Measurements from ENCODE around the gene TMTC1.

DNA sequence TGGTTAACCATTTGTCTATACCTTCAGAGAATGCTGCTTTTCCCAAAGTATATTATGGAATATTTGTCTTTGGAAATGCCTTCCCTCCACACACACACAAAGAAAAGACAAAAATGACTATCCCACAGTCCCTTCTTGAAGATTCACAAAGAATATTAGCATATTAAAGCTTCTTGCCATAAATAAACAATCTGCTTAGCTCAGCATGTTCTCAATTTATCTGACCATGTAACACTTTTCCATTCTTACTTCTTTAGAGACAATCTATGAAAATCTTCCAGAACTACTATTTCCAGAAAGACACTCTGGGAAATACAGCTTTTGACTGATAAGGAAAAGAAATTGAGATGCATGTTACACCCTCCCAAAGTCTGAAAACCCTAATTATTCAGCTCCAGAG, 227.4 kb downstream of the TMTC1 start:
- TF ChIP-seq, protein P1, sequence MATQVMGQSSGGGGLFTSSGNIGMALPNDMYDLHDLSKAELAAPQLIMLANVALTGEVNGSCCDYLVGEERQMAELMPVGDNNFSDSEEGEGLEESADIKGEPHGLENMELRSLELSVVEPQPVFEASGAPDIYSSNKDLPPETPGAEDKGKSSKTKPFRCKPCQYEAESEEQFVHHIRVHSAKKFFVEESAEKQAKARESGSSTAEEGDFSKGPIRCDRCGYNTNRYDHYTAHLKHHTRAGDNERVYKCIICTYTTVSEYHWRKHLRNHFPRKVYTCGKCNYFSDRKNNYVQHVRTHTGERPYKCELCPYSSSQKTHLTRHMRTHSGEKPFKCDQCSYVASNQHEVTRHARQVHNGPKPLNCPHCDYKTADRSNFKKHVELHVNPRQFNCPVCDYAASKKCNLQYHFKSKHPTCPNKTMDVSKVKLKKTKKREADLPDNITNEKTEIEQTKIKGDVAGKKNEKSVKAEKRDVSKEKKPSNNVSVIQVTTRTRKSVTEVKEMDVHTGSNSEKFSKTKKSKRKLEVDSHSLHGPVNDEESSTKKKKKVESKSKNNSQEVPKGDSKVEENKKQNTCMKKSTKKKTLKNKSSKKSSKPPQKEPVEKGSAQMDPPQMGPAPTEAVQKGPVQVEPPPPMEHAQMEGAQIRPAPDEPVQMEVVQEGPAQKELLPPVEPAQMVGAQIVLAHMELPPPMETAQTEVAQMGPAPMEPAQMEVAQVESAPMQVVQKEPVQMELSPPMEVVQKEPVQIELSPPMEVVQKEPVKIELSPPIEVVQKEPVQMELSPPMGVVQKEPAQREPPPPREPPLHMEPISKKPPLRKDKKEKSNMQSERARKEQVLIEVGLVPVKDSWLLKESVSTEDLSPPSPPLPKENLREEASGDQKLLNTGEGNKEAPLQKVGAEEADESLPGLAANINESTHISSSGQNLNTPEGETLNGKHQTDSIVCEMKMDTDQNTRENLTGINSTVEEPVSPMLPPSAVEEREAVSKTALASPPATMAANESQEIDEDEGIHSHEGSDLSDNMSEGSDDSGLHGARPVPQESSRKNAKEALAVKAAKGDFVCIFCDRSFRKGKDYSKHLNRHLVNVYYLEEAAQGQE (IDR thresholded peaks at IDR 0.05; ENCODE audit: insufficient read depth in 1 of 2, low read depth in 2 of 2, low read length in 2 of 2): no peak
- TF ChIP-seq SIN3A (IDR thresholded peaks at IDR 0.05; ENCODE audit: borderline replicate concordance, insufficient read depth, low read length) (no peak), POLR2AphosphoS5 (IDR thresholded peaks at IDR 0.05; ENCODE audit: low read depth, low read length) (no peak), TAF1 (IDR thresholded peaks at IDR 0.05; ENCODE audit: borderline replicate concordance, insufficient read depth, low read length) (no peak), FOXP2 (optimal IDR thresholded peaks at IDR 0.05; ENCODE audit: borderline replicate concordance, extremely low read depth, extremely low read length, insufficient read depth) (no peak)
